ENCODE measurements around the gene HLA-G. TPM values are rescaled to one million over a fixed set of nuclear protein-coding genes. Genes with fewer than 3 reads are reported as not detected.
A peak's percentile ranks its signal among the peaks of the same experiment; 100 is the strongest.
"Not testable (repeated sequence)": the region's sequence is repeated elsewhere in the genome, so short reads cannot be mapped to it uniquely, and the experiment has no call there.

The HLA-G gene
- 1 to 10 TPM in 1 of 4 donors, under 1 TPM in 1, not detected in 2; 0.45 to 2.3 TPM for total RNA-seq

DNA sequence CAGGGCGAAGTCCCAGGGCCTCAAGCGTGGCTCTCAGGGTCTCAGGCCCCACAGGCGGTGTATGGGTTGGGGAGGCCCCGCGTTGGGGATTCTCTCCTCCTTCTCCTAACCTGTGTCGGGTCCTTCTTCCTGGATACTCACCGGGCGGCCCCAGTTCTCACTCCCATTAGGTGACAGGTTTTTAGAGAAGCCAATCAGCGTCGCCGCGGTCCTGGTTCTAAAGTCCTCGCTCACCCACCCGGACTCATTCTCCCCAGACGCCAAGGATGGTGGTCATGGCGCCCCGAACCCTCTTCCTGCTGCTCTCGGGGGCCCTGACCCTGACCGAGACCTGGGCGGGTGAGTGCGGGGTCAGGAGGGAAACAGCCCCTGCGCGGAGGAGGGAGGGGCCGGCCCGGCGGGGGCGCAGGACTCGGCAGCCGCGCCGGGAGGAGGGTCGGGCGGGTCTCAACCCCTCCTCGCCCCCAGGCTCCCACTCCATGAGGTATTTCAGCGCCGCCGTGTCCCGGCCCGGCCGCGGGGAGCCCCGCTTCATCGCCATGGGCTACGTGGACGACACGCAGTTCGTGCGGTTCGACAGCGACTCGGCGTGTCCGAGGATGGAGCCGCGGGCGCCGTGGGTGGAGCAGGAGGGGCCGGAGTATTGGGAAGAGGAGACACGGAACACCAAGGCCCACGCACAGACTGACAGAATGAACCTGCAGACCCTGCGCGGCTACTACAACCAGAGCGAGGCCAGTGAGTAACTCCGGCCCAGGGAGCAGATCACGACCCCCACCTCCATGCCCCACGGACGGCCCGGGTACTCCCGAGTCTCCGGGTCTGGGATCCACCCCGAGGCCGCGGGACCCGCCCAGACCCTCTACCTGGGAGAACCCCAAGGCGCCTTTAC lies at the start of gene HLA-G:
HLA-G (plus strand) TSS at position 247 of the 892 bp plus-strand sequence; CDS start at position 267, 20 bp downstream.
- no peaks in the 10 kb centered on the region for H3K9me3 ChIP-seq
- TF ChIP-seq POLR2A (IDR thresholded peaks at IDR 0.05) = no peak
- intact Hi-C loops (cut with DNase I) = no loop called here
- peaks cover 9 to 10% of the 10 kb centered on the region in 2 donors for H3K4me1 ChIP-seq
- WGBS, 2 donors = 5 to 13% methylated on average over 31 to 40 of the region's 75 CpGs
- H3K27ac ChIP-seq = no peak within 1 kb of the TSS
- H3K36me3 ChIP-seq = no peaks in the 10 kb centered on the region
- H3K4me3 ChIP-seq (replicated peaks in 1 of 3) = no peak within 1 kb of the TSS
- peak in 1 of 2 donors; percentile 4 for DNase-seq
- H3K27me3 ChIP-seq = no peaks in the 10 kb centered on the region

DNA sequence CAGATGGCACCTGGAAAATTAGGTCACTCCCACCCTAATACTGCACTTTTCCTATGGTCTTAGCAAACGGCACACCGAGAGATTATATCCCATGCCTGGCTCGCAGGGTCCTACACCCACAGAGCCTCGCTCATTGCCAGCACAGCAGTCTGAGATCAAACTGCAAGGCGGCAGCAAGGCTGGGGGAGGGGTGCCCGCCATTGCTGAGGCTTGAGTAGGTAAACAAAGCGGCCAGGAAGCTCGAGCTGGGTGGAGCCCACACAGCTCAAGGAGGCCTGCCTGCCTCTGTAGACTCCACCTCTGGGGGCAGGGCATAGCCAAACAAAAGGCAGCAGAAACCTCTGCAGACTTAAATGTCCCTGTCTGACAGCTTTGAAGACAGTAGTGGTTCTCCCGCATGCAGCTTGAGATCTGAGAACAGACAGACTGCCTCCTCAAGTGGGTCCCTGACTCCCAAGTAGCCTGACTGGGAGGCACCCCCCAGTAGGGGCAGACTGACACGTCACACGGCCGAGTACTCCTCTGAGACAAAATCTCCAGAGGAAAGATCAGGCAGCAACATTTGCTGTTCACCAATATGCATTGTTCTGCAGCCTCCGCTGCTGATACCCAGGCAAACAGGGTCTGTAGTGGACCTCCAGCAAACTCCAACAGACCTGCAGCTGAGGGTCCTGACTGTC lies 47.5 kb upstream of the HLA-G start:
- H3K27me3 ChIP-seq; H3K4me3 ChIP-seq (replicated peaks in 1 of 3); H3K36me3 ChIP-seq; DNase-seq; H3K9me3 ChIP-seq; H3K27ac ChIP-seq; H3K4me1 ChIP-seq; intact Hi-C loops (cut with DNase I): not testable (repeated sequence)
- 65 to 81% methylated on average over 11 to 13 of the region's 13 CpGs for WGBS, 2 donors

DNA sequence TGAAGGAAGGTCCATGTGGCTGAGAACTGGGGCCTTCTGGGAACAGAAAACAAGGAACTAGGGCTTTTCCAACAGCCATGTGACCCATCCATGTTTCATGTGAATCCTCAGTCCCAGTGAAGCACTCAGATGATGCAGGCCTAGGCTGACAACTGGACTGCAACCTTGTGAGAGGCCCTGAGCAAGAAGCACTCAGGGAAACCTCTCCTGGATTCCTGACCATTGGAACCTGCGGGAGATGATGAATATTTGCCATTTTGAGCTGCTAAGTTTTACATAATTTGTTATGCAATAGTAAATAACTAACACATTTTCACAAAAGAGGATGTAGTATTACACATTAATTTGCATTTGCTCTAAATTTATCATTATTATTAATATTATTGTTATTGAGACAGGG lies 38.4 kb upstream of the HLA-G start:
- TF ChIP-seq, protein P1, sequence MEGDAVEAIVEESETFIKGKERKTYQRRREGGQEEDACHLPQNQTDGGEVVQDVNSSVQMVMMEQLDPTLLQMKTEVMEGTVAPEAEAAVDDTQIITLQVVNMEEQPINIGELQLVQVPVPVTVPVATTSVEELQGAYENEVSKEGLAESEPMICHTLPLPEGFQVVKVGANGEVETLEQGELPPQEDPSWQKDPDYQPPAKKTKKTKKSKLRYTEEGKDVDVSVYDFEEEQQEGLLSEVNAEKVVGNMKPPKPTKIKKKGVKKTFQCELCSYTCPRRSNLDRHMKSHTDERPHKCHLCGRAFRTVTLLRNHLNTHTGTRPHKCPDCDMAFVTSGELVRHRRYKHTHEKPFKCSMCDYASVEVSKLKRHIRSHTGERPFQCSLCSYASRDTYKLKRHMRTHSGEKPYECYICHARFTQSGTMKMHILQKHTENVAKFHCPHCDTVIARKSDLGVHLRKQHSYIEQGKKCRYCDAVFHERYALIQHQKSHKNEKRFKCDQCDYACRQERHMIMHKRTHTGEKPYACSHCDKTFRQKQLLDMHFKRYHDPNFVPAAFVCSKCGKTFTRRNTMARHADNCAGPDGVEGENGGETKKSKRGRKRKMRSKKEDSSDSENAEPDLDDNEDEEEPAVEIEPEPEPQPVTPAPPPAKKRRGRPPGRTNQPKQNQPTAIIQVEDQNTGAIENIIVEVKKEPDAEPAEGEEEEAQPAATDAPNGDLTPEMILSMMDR (IDR thresholded peaks at IDR 0.05) = no peak
- TF ChIP-seq POLR2A (IDR thresholded peaks at IDR 0.05) = no peak
- Histone ChIP-seq H3K27me3 (no peaks in the 10 kb centered on the region), H3K4me3 (replicated peaks in 1 of 3) (no peak overlapping the region), H3K36me3 (no peaks in the 10 kb centered on the region), H3K4me1 (peaks cover 7 to 12% of the 10 kb centered on the region in 2 donors), H3K9me3 (no peaks in the 10 kb centered on the region), H3K27ac (no peak overlapping the region)
- intact Hi-C loops (cut with DNase I) = no loop called here
- DNase-seq = no peak
- WGBS, 2 donors = 71 to 93% methylated on average over 1 of the region's 1 CpG

- Histone ChIP-seq H3K4me1 (peaks cover 7 to 12% of the 10 kb centered on the region in 2 donors), H3K9me3 (no peaks in the 10 kb centered on the region), H3K4me3 (replicated peaks in 1 of 3) (no peak overlapping the region), H3K27me3 (no peaks in the 10 kb centered on the region), H3K27ac (no peak overlapping the region), H3K36me3 (no peaks in the 10 kb centered on the region)
- no peak for DNase-seq
- whole genome bisulfite sequencing, 2 donors = 84 to 91% methylated on average over 3 of the region's 3 CpGs
- intact Hi-C loops (cut with DNase I) = no loop called here
- TF ChIP-seq, protein P1 (IDR thresholded peaks at IDR 0.05) = no peak
- TF ChIP-seq POLR2A (IDR thresholded peaks at IDR 0.05) = no peak
These were observed 37.0 kb upstream of the HLA-G start for GRCh38 chr6:29790626-29791025.

GRCh38 chr6:29791162-29791561 lies 36.5 kb upstream of the HLA-G start:
- intact Hi-C loops (cut with DNase I) = no loop called here
- H3K27ac ChIP-seq = no peak overlapping the region
- no peaks in the 10 kb centered on the region for H3K36me3 ChIP-seq
- DNase-seq = no peak
- 64 to 90% methylated on average over 3 of the region's 3 CpGs for WGBS, 2 donors
- H3K4me3 ChIP-seq (replicated peaks in 1 of 3) = no peak overlapping the region
- peaks cover 7 to 12% of the 10 kb centered on the region in 2 donors for H3K4me1 ChIP-seq
- H3K27me3 ChIP-seq = no peaks in the 10 kb centered on the region
- H3K9me3 ChIP-seq = no peaks in the 10 kb centered on the region
- no peak for TF ChIP-seq POLR2A (IDR thresholded peaks at IDR 0.05)
- TF ChIP-seq, protein P1 (IDR thresholded peaks at IDR 0.05) = no peak

DNA sequence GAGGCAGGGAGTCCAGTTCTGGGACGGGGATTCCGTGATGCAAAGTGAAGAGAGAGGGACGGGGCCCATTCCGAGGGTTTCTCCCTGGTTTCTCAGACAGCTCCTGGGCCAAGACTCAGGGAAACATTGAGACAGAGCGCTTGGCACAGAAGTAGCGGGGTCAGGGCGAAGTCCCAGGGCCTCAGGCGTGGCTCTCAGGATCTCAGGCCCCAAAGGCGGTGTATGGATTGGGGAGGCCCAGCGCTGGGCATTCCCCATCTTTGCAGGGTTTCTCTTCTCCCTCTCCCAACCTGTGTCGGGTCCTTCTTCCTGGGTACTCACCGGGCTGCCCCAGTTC lies 35.9 kb upstream of the HLA-G start:
- WGBS, 2 donors = 65 to 68% methylated on average over 10 to 12 of the region's 12 CpGs
- H3K4me1 ChIP-seq = peaks cover 7 to 12% of the 10 kb centered on the region in 2 donors
- intact Hi-C loops (cut with DNase I) = no loop called here
- H3K4me3 ChIP-seq (replicated peaks in 1 of 3) = peak overlapping the region; percentile 56 to 80 (median 62)
- no peaks in the 10 kb centered on the region for H3K9me3 ChIP-seq
- TF ChIP-seq POLR2A (IDR thresholded peaks at IDR 0.05) = no peak
- TF ChIP-seq, protein P1 (IDR thresholded peaks at IDR 0.05) = no peak
- DNase-seq = peak in 1 of 2 donors; percentile 15
- H3K27me3 ChIP-seq = no peaks in the 10 kb centered on the region
- H3K36me3 ChIP-seq = no peaks in the 10 kb centered on the region
- H3K27ac ChIP-seq = peak overlapping the region in 1 of 3 donors; percentile 52

Data from thyroid gland (tissue), 4 donors.